Prostate gland (tissue), 2 donors: ENCODE data around the gene HS3ST3A1. TPM values are rescaled to one million over a fixed set of nuclear protein-coding genes. Genes with fewer than 3 reads are reported as not detected.

Experiments
- DNase-seq: peaks from one replicate; pipeline ENCODE4 v3.0.0-alpha.2; 2019; ENCODE audit warnings: low spot score
- H3K27ac ChIP-seq, 2 donors: fragments of 200-600 bp; sonication (generic); 2 replicates each; pipeline ENCODE4 v1.5.1; 2017 to 2019
- H3K27me3 ChIP-seq: fragments of 200-600 bp; sonication (generic); replicated peaks from 2 replicates; pipeline ENCODE4 v1.5.1; 2019; ENCODE audit not compliant: insufficient read depth
- H3K36me3 ChIP-seq, 2 donors: fragments of 200-600 bp; sonication (generic); 1 replicate in 1 of 2; 2 replicates in 1 of 2; pipeline versions ENCODE4 v1.5.1 to v1.8.1; 2017 to 2019
- H3K4me1 ChIP-seq: fragments of 200-600 bp; sonication (generic); replicated peaks from 2 replicates; pipeline ENCODE4 v1.5.1; 2019
- H3K4me3 ChIP-seq, 2 donors: fragments of 200-600 bp; sonication (generic); 2 replicates each; pipeline ENCODE4 v1.5.1; 2017 to 2019
- H3K9me3 ChIP-seq: fragments of 200-600 bp; sonication (generic); 2 replicates; pipeline ENCODE4 v1.5.1; 2017
- CTCF ChIP-seq, 4 experiments: fragments of 200-600 bp in 2 of 4; fragments of 450-650 bp in 2 of 4; sonication (generic) in 2 of 4; IDR thresholded peaks; 1 replicate in 3 of 4; 2 replicates in 1 of 4; pipeline ENCODE4 v1.5.1; 2016 to 2019; ENCODE audit warnings: antibody characterized with exemption in 4 of 4, mild to moderate bottlenecking in 2 of 4, moderate library complexity in 2 of 4
- POLR2A ChIP-seq: fragments of 450-650 bp; IDR thresholded peaks from one replicate; pipeline ENCODE4 v1.6.1; 2016; ENCODE audit warnings: antibody characterized with exemption, mild to moderate bottlenecking
- POLR2AphosphoS5 ChIP-seq: sonication (generic); formaldehyde crosslinking; IDR thresholded peaks from one replicate; pipeline ENCODE4 v1.6.1; 2017; ENCODE audit warnings: antibody characterized with exemption
- WGBS: methylation state at CpG from one replicate; pipeline ENCODE4 v1.1.5; 2018; 5-methylcytosine and 5-hydroxymethylcytosine counted together
- intact Hi-C: fragments of 100-400 bp; cut with DNase I; formaldehyde crosslinking; loops from one replicate; pipeline ENCODE4 v1.14.2; 2022
- total RNA-seq, 2 donors: library from RNA; depleted of rRNA; stranded (reverse); fragments of >200 nt; gene quantifications; one replicate each; pipeline ENCODE4 v1.1.0, GENCODE V29; 2016

Gene HS3ST3A1
- total RNA-seq, 2 donors from 2014 or later: 3.1 to 14.3 TPM

- Histone ChIP-seq H3K4me3 (no peak overlapping the region), H3K27me3 (no peaks in the 10 kb centered on the region), H3K4me1 (no peaks in the 10 kb centered on the region), H3K9me3 (no peaks in the 10 kb centered on the region), H3K36me3 (no peaks in the 10 kb centered on the region), H3K27ac (no peak overlapping the region)
- TF ChIP-seq CTCF (IDR thresholded peaks at IDR 0.05): no peak
- no peak for TF ChIP-seq POLR2A
- TF ChIP-seq POLR2AphosphoS5: no peak
- no peak for DNase-seq
- intact Hi-C loops: no loop called here
These were observed 120.9 kb downstream of the HS3ST3A1 start for GRCh38 chr17:13480877-13481276.

GRCh38 chr17:13478326-13478830, 123.4 kb downstream of the HS3ST3A1 start:
- H3K27ac ChIP-seq: no peak overlapping the region
- intact Hi-C loops: no loop called here
- H3K36me3 ChIP-seq: no peaks in the 10 kb centered on the region
- H3K27me3 ChIP-seq: no peaks in the 10 kb centered on the region
- WGBS: 20% methylated on average over 2 of the region's 2 CpGs
- no peak overlapping the region for H3K4me3 ChIP-seq
- no peak for TF ChIP-seq CTCF (IDR thresholded peaks at IDR 0.05)
- no peak for TF ChIP-seq POLR2AphosphoS5
- no peak for TF ChIP-seq POLR2A
- no peak for DNase-seq
- no peaks in the 10 kb centered on the region for H3K9me3 ChIP-seq
- no peaks in the 10 kb centered on the region for H3K4me1 ChIP-seq

- Histone ChIP-seq H3K27me3 (no peaks in the 10 kb centered on the region), H3K4me3 (no peak overlapping the region), H3K9me3 (no peaks in the 10 kb centered on the region), H3K4me1 (no peaks in the 10 kb centered on the region), H3K27ac (no peak overlapping the region), H3K36me3 (no peaks in the 10 kb centered on the region)
- no peak for DNase-seq
- TF ChIP-seq CTCF (IDR thresholded peaks at IDR 0.05) (no peak), POLR2AphosphoS5 (no peak), POLR2A (no peak)
- intact Hi-C loops: no loop called here
These were observed 124.5 kb downstream of the HS3ST3A1 start for GRCh38 chr17:13477180-13477611.

DNA sequence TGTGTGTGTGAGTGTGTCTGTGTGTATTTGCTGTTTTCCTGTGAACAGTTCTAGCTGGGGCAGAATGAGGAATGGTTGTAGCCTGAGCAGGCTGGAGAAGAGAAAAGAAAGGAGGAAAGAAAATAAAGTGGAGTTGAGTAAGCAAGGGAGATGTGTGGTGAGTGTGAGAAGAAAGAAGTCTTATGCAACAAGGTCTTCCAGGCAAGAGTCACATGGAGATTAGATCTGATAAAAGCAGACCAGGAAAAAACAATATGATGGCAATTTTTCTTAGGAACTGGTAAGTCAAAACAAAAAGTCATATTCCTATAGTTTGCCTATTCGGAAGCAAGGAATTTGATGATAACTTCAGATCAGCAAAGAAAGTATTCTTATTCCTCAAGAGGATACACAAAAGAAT, 125.0 kb downstream of the HS3ST3A1 start:
- Histone ChIP-seq H3K4me1 (no peaks in the 10 kb centered on the region), H3K9me3 (no peaks in the 10 kb centered on the region), H3K36me3 (no peaks in the 10 kb centered on the region), H3K4me3 (no peak overlapping the region), H3K27me3 (no peaks in the 10 kb centered on the region), H3K27ac (no peak overlapping the region)
- no peak for DNase-seq
- intact Hi-C loops: no loop called here
- TF ChIP-seq CTCF (IDR thresholded peaks at IDR 0.05): no peak
- no peak for TF ChIP-seq POLR2AphosphoS5
- TF ChIP-seq POLR2A: no peak
- 84% methylated on average over 1 of the region's 1 CpG for WGBS

- Histone ChIP-seq H3K27ac (no peak overlapping the region), H3K27me3 (no peaks in the 10 kb centered on the region), H3K9me3 (no peaks in the 10 kb centered on the region), H3K36me3 (no peaks in the 10 kb centered on the region), H3K4me1 (no peaks in the 10 kb centered on the region), H3K4me3 (no peak overlapping the region)
- 100% methylated on average over 2 of the region's 2 CpGs for WGBS
- intact Hi-C loops: no loop called here
- no peak for DNase-seq
- TF ChIP-seq POLR2AphosphoS5: no peak
- TF ChIP-seq CTCF (IDR thresholded peaks at IDR 0.05): no peak
- TF ChIP-seq POLR2A: no peak
These were observed 126.0 kb downstream of the HS3ST3A1 start for GRCh38 chr17:13475574-13476223.
